Kidney glomerular epithelial cell (primary cell): ENCODE results near the gene ARHGEF25.
"Not testable (repeated sequence)": the region's sequence is repeated elsewhere in the genome, so short reads cannot be mapped to it uniquely, and the experiment has no call there.

Source experiments
- DNase-seq: peaks from one replicate; lab custom pipeline; 2025; lab: John Stamatoyannopoulos, UW

Gene ARHGEF25

DNA sequence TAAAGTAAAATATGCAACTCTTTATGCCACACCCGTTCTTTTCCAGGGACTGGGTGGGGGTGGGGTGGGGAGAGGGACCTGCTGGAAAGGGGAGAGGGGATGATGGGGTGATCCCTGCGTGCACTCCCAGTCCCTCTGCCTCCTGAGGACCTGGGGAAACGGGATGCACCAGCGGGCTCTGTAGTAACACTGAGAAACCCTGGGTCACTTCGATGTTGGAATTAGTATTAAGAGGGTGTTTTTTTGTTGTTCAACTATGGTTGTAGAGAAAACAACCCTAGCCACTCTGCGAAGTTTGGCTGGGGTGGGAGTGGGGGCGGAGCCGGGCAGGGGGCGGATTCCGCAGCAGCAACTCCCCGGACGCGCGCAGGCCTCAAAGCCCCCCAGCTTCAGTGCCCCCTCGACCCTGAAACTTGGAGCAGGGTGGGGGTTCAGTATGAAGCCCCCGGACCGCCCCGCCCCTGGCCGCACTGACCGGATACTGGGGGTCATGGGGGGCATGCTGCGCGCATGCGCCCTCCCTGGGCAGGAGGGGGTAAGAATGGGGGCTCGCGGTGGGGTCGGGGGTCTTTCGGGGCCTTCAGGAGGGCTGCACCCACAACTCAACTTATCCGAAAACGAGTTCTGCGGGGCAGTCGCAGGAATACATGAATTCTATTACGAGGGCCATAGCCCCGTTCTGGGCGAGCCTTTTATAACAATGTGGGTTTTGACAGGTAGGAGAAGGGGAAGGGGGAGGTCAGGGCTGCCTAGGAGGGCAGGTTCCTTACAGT lies 1.3 kb upstream of the ARHGEF25 start:
- DNase-seq = no peak

- no peak for DNase-seq
These were observed 604 bp upstream of the ARHGEF25 start for GRCh38 chr12:57610554-57611107.

DNA sequence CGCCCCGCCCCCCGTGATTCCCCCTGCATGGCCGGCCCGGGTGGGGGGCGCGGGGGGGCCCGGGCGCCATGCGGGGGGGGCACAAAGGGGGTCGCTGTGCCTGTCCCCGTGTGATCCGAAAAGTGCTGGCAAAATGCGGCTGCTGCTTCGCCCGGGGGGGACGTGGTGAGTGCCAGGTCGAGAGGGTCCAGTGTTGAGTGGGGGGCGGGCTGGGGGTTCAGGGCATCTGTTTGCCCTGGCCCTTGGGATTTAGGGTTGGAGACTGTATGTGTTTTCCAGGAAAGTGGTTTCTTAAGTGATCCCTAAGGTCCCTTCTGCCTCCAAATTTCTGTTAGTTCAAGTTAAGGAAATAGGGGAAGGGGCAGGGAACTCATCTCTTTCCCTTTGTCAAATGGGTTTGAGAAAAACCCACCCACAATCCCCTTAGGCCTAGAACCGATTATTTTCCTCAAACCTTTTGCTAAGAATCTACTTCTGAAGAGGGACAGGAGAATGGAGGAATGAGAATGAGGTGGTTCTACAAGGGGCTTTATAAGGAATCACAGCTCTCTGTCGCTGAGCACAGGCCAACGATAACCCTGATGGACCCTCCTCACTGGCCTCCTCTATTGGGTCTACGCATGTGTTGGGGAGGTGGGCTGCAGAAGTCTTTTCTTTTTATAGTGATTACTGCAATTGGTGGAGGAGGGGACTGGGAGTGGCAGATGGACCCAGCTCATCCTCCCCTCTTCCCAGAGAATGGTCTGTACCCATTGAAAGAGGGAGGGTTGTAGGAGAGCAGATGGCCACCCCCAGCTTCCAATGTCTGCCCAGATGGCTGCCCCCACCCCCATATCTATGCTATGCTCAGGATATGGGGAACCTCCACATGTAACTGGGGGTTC lies 834 bp downstream of the ARHGEF25 start:
- no peak for DNase-seq

- no peak for DNase-seq
These were observed 1.6 kb downstream of the ARHGEF25 start for GRCh38 chr12:57612711-57613426.

DNA sequence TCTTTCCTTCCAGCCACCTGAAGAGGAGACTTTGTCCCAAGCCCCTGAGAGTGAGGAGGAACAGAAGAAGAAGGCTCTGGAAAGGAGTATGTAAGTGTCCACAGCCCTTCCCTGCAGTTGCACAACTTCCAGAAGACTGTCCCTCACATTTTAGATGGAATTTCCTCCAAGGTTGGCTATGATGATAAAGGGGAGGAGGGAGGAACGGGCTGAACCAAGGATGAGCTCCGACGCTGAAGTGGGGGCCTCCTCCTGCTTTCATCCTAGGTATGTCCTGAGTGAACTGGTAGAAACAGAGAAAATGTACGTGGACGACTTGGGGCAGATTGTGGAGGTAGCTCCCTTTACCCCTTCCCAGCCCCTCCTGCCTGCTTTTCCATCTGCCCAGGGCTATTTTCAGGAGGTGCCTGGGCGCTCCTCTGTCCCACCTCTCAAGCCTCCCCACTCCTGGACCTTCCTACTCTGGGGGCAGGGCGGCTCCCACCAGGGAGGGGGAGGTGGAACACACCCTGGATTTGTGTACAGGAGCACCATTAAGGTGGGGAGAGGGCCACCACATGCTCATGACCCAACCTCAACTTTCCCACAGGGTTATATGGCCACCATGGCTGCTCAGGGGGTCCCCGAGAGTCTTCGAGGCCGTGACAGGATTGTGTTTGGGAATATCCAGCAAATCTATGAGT lies 2.3 kb downstream of the ARHGEF25 start:
- no peak for DNase-seq

DNA sequence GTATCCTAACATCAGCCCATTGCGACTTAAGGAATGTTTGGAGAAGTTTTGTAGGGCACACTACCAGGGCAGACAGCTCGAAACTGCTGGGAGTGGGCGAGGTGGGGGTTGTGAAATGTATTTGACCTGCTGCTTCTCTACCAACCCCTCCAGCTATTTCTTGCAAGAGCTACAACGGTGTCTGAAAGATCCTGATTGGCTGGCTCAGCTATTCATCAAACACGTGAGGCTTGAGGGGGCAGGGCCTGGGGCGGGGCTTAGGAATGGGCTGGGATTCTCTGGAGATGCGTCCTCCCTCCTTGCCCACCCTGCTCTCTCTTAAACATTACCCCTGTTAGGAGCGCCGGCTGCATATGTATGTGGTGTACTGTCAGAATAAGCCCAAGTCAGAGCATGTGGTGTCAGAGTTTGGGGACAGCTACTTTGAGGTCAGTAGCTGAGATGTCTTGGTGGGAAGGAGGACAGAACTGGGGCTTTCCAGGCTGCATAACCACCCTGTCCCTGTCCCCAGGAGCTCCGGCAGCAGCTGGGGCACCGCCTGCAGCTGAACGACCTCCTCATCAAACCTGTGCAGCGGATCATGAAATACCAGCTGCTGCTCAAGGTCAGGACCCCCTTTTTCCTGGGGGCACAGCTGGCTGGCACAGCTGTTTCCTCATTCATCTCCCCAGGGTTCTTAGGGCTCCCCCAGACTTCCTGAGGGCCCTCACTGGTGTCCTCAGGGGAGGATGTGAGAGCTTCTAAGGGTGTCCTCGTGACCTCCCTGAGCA lies 3.1 kb downstream of the ARHGEF25 start:
- no peak for DNase-seq

DNA sequence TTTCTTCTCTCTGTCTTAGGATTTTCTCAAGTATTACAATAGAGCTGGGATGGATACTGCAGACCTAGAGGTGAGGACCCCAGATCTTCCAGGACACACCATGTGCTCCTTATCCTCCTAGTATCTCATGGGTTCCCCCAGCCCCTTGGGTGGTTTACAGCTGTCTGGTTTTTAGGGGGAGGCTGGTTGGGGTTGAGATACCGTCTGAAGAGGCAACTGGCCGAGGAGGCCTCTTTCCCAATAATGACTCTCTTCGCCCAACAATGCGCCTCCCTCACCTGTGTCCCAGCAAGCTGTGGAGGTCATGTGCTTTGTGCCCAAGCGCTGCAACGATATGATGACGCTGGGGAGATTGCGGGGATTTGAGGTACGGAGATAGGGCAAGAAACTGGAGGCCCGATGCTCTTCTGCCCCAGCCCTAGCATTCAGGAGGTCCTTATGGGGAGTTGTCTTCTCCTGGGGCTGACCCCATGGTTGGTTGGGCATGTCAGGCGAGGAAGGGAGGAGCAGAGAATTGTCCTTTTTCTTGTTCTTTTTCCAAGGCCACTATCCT lies 3.8 kb downstream of the ARHGEF25 start:
- no peak for DNase-seq

DNA sequence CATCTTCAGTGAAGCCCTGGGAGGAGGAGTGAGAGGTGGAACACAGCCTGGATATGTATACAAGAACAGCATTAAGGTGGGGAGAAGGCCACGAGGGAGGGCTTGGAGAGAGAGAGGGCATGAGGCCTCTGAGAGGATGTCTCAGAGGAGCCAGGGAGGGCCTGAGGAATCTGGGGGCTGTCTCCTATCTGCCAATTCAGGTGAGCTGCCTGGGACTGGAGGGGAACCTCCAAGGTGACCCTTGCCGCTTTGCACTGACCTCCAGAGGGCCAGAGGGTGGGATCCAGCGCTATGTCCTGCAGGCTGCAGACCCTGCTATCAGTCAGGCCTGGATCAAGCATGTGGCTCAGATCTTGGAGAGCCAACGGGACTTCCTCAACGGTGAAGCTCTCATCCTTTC lies 4.4 kb downstream of the ARHGEF25 start:
- no peak for DNase-seq

GRCh38 chr12:57616383-57617101 lies 5.3 kb downstream of the ARHGEF25 start:
- no peak for DNase-seq

- no peak for DNase-seq
These were observed 6.7 kb downstream of the ARHGEF25 start for GRCh38 chr12:57617942-57618341.

- not testable (repeated sequence) for DNase-seq
These were observed 7.2 kb downstream of the ARHGEF25 start for GRCh38 chr12:57618431-57618830.

GRCh38 chr12:57618966-57619433 lies 7.8 kb downstream of the ARHGEF25 start:
- DNase-seq = no peak

GRCh38 chr12:57619434-57620244 lies 8.4 kb downstream of the ARHGEF25 start:
- no peak for DNase-seq

GRCh38 chr12:57620245-57620935 lies 9.2 kb downstream of the ARHGEF25 start:
- no peak for DNase-seq

GRCh38 chr12:57620936-57621496 lies 9.8 kb downstream of the ARHGEF25 start:
- no peak for DNase-seq

- no peak for DNase-seq
These were observed 10.5 kb downstream of the ARHGEF25 start for GRCh38 chr12:57621497-57622292.
